HG03066 (cell line): ENCODE results near the gene KCNJ16.

Experiments used
- ATAC-seq: cut with Tn5 transposase; IDR thresholded peaks from one replicate; pipeline ENCODE4 v1.9.1; 2021; ENCODE audit warnings: low read depth; ENCODE audit not compliant: unreplicated experiment

KCNJ16 gene

GRCh38 chr17:70095455-70095854, 20.4 kb downstream of the KCNJ16 start:
- ATAC-seq: no peak

DNA sequence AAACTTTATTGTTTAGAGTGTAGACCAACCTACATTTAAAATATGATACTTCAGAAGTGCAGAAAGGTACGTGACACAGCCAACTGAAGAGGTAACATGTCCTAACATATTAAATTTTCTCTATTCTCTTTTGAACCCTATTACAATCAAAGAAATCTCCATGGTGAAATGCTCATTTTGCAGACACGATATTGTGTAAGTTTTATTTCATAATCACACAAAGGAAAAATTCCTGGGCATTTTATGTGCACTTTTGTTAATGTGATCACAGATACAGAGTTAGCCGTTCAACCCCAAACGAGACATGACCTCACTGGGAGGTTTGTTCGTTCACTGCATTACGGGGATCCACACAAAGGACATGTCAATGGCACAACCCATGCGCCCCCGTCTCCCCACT, 21.8 kb downstream of the KCNJ16 start:
- no peak for ATAC-seq

GRCh38 chr17:70098030-70098429, 23.0 kb downstream of the KCNJ16 start:
- no peak for ATAC-seq

DNA sequence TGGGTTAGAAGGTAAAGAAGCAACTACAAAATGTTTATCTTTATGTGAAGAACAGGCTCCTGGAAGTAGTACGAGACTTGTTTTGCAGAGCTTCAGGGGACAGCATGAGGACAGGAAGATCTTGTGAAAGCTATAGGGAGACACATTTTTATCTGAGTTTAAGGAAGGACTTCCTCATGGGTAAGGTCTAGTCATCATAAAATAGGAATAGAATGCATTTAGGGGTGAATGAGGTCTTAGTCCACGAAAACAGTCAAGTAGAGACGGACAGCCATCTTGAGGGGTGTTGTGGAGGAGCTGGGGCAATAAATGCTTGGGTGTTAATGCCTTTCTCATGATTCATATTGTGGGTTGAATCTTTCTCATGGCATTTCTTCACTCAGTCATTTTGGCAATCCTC, 24.3 kb downstream of the KCNJ16 start:
- ATAC-seq: no peak

DNA sequence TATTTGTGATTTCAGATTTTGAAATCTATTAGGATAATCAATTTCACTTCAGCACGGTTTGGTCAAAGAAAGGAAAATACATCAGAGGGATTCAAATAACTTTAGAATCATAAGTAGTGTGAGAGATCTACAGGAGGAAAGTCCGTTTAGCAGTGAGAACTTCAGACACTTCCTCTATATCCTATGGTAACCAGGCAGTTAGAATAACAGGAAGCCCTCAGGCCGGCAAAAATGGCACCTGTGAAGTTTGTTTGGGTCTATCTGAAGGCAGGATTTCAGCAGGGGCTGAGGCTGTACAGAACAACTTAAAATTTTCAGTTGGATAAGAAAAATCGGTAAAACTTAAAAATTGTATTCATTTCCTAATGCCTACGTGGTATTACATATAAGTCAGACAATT, 24.9 kb downstream of the KCNJ16 start:
- no peak for ATAC-seq

- ATAC-seq: no peak
Measured at GRCh38 chr17:70100983-70101382, 26.0 kb downstream of the KCNJ16 start.

- ATAC-seq: no peak
Measured at GRCh38 chr17:70102531-70102930, 27.5 kb downstream of the KCNJ16 start.

GRCh38 chr17:70104791-70105523, 29.9 kb downstream of the KCNJ16 start:
- no peak for ATAC-seq

- no peak for ATAC-seq
Measured at GRCh38 chr17:70105641-70106040, 30.6 kb downstream of the KCNJ16 start.

- no peak for ATAC-seq
Measured at GRCh38 chr17:70106551-70106950, 31.5 kb downstream of the KCNJ16 start.

DNA sequence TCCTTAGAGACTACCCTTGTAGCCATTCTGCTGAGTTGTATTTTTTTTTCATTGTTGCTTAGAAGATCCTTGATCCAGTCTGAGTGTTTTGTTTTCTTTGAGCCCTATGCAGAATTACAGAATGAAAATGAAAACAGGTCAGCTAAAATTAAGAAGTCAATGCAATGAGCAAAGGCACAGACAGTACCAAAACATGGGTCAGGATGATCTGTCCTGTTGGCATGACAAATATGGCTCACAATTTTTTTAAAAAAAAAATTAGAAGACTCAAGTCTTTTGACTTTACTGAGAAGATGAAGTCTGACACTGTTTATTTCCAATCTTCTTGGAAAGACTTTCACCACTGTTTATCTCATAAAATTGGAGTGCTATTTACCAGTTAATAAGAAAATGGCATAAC, 32.4 kb downstream of the KCNJ16 start:
- ATAC-seq: no peak

DNA sequence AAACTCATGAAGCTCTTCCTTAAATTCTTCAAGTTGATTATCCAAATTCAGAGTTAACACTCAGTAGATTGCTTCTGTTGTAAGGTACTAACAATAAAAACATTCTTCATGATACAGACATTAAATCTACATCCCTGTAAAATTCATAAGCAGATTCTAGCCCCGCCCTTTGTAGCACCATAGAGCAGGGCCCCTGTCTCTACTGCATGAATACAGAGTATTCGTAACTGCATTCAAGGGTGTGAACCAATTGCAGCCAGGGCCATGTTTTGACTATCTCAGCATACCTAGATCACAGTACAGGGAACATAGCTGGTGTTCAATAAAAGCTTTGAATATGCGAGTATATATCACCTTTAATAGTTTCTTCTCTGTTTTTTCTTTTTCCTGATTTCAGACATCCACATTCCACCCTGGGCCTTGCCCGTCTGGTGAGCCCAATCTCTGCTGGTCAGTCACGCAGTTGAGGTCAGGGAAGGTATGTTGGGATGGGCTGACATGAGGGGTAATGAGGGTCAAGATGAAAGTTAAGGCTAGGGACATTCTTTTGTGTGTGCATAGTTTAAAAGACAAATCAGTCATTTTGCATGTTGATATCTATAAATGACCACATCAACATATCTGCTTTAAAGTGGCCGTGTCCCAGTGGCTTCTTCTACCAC, 33.0 kb downstream of the KCNJ16 start:
- ATAC-seq: no peak

- ATAC-seq: no peak
Measured at GRCh38 chr17:70109497-70109896, 34.5 kb downstream of the KCNJ16 start.

GRCh38 chr17:70110443-70110880, 35.4 kb downstream of the KCNJ16 start:
- no peak for ATAC-seq

DNA sequence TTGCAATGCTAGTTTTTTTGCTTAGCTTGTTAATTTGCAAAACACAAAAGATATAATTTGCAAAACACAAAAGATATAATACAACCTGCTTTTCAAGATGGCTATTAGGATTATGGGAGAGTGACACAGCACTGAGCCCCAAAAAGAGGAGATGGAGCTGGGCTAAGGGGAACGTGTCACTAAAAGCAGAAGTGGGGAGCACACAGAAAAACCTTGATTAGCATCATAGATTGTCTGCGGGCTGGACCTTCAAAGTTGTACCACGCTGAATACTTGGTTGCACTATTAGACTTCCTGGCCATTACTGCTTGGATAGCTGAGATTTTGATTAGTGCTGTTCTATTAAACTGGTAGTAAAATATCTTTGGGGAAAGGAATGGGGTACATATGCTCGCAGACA, 36.2 kb downstream of the KCNJ16 start:
- ATAC-seq: no peak

DNA sequence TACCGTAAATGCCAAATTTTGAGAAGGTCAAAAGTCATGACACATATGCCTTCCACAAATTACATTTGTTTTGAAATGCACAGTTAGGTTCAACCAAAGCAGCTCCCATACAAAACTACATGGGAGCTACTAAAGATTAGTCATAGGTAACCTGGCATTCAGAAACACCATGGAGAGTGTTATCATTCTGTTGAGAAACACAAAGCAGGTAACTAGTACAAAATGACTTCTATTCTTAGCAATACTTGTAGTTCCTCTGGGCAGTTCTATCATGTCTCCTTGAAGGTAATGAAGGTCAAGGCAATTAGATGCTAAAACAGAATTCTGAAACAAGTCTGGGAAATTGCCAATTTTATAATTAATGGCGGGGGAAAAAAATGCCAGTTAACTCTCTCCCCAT, 39.4 kb downstream of the KCNJ16 start:
- no peak for ATAC-seq

- no peak for ATAC-seq
Measured at GRCh38 chr17:70115126-70115525, 40.1 kb downstream of the KCNJ16 start.

GRCh38 chr17:70116919-70117318, 41.9 kb downstream of the KCNJ16 start:
- ATAC-seq: no peak

DNA sequence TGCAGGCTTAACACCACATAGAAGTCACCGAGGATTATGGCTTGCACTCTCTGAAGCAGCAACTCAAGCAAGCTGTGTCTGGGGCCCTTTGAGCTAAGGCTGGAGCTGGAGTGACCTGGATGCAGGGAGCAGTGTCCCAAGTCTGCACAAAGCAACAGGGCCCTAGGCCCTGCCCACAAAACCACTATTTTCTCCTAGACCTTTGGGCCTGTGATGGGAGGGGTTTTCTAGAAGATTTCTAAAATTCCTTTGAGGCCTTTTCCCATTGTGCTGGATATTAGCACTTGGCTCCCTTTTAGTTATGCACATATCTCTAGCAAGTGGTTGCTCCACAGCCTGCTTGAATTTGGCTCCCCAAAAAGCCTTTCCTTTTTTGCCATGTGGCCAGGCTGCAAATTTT, 44.5 kb downstream of the KCNJ16 start:
- no peak for ATAC-seq

GRCh38 chr17:70119983-70120382, 45.0 kb downstream of the KCNJ16 start:
- ATAC-seq: no peak

DNA sequence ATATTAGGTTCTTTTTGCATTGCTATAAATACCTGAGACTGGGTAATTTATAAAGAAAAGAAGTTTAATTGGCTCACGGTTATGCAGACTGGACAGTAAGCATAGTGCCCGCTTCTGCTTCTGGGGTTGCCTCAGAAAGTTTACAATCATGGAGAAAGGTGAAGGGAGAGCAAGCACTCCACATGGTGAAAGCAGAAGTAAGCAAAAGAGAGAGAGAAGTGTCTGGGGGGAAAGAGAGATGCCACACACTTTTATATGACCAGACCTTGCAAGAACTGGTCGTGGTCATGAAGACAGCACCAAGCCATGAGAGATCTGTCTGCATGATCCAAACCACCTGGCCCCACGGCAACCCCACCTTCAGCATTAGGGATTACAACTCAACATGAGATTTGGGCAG, 45.4 kb downstream of the KCNJ16 start:
- no peak for ATAC-seq

DNA sequence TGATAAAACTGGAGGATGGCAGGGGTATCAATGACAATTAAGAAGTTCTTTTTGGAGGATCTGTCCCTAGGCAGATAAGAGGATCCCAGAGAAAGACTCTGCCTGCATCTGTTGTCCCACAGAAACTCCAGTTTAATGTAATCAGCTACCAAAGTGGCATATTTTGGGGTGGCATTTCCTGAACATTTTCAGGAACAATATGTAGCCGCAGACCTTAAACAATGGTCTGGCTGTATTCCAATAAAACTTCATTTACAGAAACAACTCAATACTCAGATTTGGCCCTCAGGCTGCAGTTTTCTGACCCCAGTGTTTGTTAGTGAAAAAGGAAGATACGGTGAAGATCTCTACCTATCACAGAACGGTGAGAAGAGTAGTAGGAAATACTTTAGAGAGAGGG, 46.1 kb downstream of the KCNJ16 start:
- no peak for ATAC-seq
